ENCODE measurements around the gene TFDP3.

GRCh38 chrX:133232331-133232730, 14.2 kb upstream of the TFDP3 start:
- TF ChIP-seq, protein P1, sequence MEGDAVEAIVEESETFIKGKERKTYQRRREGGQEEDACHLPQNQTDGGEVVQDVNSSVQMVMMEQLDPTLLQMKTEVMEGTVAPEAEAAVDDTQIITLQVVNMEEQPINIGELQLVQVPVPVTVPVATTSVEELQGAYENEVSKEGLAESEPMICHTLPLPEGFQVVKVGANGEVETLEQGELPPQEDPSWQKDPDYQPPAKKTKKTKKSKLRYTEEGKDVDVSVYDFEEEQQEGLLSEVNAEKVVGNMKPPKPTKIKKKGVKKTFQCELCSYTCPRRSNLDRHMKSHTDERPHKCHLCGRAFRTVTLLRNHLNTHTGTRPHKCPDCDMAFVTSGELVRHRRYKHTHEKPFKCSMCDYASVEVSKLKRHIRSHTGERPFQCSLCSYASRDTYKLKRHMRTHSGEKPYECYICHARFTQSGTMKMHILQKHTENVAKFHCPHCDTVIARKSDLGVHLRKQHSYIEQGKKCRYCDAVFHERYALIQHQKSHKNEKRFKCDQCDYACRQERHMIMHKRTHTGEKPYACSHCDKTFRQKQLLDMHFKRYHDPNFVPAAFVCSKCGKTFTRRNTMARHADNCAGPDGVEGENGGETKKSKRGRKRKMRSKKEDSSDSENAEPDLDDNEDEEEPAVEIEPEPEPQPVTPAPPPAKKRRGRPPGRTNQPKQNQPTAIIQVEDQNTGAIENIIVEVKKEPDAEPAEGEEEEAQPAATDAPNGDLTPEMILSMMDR (IDR thresholded peaks at IDR 0.05; ENCODE audit: insufficient read depth, low read length, poor library complexity, severe bottlenecking): no peak
- TF ChIP-seq EZH2phosphoT487 (conservative IDR thresholded peaks at IDR 0.05; ENCODE audit: low read length): no peak
